ENCODE results near the gene GNB1L.

DNA sequence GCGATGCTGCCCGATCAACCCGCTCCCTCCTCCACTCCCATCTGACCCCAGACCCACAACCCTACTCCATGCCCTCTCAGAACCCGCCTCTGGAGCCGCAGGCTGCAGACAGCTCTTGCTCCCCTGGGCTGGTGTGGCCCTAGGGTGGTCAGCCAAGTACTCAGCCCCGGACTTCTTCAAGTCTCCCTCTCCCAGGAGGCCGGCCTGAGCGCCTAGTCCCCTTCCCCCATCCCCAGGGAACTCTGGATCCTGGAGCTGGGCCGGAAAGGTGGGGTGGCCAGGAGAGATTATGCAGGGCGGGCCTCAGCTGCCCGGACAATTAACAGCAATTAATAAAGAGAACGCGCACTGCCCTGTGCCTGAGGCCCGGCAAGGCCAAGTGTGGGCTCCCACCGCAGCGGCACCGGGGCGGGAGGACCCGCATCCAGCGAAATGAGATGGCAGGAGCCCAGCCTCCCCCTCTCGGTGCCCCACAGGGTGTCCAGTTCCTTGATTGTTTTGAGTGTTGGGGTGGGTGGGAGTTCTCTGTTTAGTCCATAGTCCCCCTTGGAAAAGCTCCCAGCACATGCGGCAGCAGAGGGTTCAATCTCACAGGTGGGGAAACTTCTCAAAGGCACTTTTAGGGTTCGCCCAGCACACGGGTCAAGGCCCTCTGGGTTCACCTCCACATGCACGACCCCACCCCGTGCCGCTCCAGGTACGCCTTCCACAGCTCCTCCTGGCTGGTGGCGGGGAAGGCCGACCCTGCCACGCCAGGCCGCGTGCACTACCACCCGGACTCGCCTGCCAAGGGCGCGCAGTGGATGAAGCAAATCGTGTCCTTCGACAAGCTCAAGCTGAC, 91.0 kb downstream of the GNB1L start:
- TF ChIP-seq GATA2 (IDR thresholded peaks at IDR 0.05; ENCODE audit: low read depth, low read length) = no peak
- no peak for TF ChIP-seq GATA3 (IDR thresholded peaks at IDR 0.05; ENCODE audit: low read depth, low read length)

Measured in SH-SY5Y (cell line).